AG04449 (cell line): ENCODE results near the gene SYCP2.
"Not testable (repeated sequence)": the region's sequence is repeated elsewhere in the genome, so short reads cannot be mapped to it uniquely, and the experiment has no call there.

Source experiments
- CTCF ChIA-PET: fragments of 350-600 bp; formaldehyde crosslinking; extraction: SDS; loops from one replicate; lab custom pipeline; 2021; ENCODE audit warnings: antibody characterized with exemption; lab: Yijun Ruan, JAX
- POLR2A ChIA-PET: fragments of 400-600, 350-600 bp; formaldehyde crosslinking; extraction: SDS; loops from one replicate; lab custom pipeline; 2020; ENCODE audit warnings: antibody characterized with exemption, inconsistent platforms; lab: Yijun Ruan, JAX
- DNase-seq: peaks from one replicate; pipeline ENCODE4 v3.0.0-alpha.2; 2010; ENCODE audit warnings: low read depth, low spot score
- H3K4me3 ChIP-seq: 2 replicates; pipeline ENCODE4 v1.5.1; 2011; ENCODE audit warnings: low read depth, mild to moderate bottlenecking, control low read depth, low read length
- TF ChIP-seq, protein P1 (sequence below): IDR thresholded peaks from one replicate; pipeline ENCODE4 v1.5.1; 2011; ENCODE audit warnings: mild to moderate bottlenecking, moderate library complexity, low read length, control low read depth, inconsistent platforms; ENCODE audit not compliant: insufficient read depth; ENCODE audit errors: missing control alignments

The SYCP2 gene

DNA sequence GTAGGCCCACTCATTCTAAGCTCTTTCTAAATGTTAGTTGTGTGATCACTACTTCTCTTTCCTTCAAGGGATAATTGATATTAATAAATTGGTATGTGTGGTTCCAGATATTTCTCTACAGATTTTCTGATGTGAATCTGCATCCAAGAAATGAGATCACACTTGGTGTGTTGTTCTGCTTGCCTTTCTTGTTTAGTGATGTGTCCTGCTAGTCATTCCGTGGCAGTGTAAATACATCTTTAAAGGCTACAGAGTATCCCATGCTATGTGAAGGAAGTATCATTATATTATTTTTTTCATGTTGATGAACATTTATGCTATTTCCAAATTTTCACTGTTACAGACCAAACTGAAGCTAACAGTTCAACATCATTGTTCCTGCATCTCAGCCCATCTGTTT lies 38.0 kb upstream of the SYCP2 start:
- no peak for DNase-seq
- POLR2A ChIA-PET, result no interaction called here
- TF ChIP-seq, protein P1, sequence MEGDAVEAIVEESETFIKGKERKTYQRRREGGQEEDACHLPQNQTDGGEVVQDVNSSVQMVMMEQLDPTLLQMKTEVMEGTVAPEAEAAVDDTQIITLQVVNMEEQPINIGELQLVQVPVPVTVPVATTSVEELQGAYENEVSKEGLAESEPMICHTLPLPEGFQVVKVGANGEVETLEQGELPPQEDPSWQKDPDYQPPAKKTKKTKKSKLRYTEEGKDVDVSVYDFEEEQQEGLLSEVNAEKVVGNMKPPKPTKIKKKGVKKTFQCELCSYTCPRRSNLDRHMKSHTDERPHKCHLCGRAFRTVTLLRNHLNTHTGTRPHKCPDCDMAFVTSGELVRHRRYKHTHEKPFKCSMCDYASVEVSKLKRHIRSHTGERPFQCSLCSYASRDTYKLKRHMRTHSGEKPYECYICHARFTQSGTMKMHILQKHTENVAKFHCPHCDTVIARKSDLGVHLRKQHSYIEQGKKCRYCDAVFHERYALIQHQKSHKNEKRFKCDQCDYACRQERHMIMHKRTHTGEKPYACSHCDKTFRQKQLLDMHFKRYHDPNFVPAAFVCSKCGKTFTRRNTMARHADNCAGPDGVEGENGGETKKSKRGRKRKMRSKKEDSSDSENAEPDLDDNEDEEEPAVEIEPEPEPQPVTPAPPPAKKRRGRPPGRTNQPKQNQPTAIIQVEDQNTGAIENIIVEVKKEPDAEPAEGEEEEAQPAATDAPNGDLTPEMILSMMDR, result no peak
- no peak overlapping the region for H3K4me3 ChIP-seq
- CTCF ChIA-PET, result interaction anchor here (1.3 to 1.4 kb wide), 2 partner anchors 16 to 22 kb away, joined by 3 read pairs; no protein-coding TSS in a partner anchor

DNA sequence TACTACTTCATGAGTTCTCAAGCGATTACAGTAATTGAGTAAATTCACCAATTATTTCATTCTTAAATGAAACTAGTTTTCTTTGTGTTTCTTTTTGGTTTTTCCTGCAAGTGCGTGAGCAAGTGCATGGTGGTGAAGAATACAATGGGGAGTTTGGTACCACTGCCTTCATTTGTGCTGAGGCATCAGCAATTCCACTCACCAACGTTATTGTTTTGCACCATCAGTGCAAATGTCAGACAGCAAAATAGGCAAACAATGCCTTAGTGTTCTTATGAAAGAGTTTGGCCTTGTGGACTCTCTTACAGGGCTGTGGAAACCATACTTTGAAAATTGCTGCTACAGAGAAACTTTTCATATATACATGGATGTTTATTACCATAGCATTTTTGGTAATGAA lies 33.0 kb upstream of the SYCP2 start:
- CTCF ChIA-PET, result no interaction called here
- TF ChIP-seq, protein P1, result no peak
- POLR2A ChIA-PET, result no interaction called here
- no peak for DNase-seq
- no peak overlapping the region for H3K4me3 ChIP-seq

DNA sequence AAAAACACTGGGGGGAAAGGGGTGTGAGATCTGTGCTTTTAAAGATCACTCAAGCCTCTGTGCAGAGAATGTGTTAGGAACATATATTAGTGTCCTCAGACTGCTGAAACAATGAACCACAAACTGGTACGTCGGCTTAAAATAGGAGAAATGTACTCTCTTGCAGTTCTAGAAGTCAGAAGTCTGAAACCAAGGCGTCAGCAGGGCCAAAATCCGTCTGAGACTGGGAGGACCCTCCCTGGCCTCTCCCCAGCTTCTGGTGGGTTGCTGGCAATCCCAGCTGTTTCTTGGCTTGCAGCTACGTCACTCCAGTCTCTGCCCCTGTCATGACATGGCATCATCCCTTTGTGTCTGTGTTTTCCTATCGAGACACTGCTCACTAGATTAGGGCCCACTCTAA lies 28.7 kb upstream of the SYCP2 start:
- TF ChIP-seq, protein P1, result no peak
- CTCF ChIA-PET, result no interaction called here
- no peak for DNase-seq
- no peak overlapping the region for H3K4me3 ChIP-seq
- POLR2A ChIA-PET, result no interaction called here

DNA sequence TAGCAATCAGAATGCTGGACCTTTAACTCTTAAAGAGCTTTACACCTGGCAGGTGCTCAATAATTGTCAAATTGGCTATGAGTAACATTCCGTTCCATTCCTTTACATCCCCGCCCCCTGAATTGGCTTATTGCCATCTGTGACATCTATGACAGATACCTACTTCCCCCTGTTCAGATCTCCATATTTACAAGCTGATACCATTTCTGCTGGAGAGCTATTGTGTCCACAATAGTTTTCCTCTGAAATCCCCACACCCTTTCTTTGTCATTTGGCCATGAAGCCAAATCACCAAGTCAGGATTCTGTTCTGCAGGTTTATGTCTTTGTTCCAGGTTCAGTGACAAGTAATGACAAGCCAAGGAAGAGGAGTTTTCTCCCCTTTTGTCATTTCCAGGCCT lies 28.0 kb upstream of the SYCP2 start:
- ChIA-PET CTCF (interaction anchor here (1.0 to 2.2 kb wide), 2 partner anchors 27 to 30 kb away, joined by 3 to 7 read pairs; partner anchors contain the start of gene SYCP2), POLR2A (no interaction called here)
- DNase-seq, result no peak
- no peak overlapping the region for H3K4me3 ChIP-seq
- TF ChIP-seq, protein P1, result no peak

DNA sequence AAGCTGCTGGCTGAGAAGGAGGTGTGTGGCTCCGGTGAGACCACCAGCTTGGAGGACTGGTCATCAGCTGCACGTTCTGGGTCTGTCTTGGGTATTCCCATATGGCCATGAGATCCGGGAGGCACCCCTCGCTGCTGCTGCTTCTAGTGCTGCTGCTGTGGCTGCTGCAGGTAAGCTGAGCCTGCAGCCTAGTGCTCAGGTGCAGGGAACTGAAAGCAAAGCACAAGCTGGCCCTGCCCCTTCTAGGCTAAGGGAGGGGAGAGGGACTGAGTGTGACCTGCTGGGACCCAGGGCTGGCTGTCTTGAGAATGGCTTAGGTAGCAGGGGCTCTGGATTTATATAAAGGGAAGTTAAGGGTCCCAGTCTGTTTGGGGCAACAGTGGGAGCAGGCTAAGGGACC lies 25.2 kb upstream of the SYCP2 start:
- POLR2A ChIA-PET, result no interaction called here

DNA sequence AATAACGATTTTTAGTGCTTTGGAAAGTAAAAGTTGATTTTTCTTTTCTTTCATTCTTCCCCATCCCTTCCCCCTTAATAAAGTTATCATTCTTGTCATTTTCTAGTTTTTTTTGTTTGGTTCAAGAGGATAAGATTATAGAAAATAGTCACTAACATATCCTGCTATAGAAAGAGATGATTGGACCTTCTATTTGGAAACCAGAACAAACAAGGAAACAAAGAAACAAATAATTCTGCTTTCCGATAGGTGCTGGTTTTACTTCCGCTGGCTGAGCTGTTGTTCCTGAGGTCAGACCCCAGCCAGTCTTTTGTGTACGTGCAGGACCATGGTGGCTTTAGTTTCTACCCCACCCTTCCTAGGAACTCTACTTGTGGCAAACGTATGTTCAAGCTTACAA lies 24.7 kb upstream of the SYCP2 start, which contains the start of gene CDH26:
TSS of gene CDH26 (plus strand) at position 301 of the 400 bp plus-strand sequence. CDS start 304 bp downstream, outside the sequence.
- no peak within 1 kb of the TSS for H3K4me3 ChIP-seq
- ChIA-PET POLR2A (no interaction called here), CTCF (interaction anchor here (1.7 kb wide), 1 partner anchor 9 kb away, joined by 6 read pairs; no protein-coding TSS in a partner anchor)
- TF ChIP-seq, protein P1, result no peak
- DNase-seq, result no peak

More for the DNA sequence above, 25.2 kb upstream of the SYCP2 start:
- CTCF ChIA-PET, result interaction anchor here (1.7 kb wide), 1 partner anchor 9 kb away, joined by 6 read pairs; no protein-coding TSS in a partner anchor
- no peak overlapping the region for H3K4me3 ChIP-seq
- TF ChIP-seq, protein P1, result no peak
- no peak for DNase-seq

DNA sequence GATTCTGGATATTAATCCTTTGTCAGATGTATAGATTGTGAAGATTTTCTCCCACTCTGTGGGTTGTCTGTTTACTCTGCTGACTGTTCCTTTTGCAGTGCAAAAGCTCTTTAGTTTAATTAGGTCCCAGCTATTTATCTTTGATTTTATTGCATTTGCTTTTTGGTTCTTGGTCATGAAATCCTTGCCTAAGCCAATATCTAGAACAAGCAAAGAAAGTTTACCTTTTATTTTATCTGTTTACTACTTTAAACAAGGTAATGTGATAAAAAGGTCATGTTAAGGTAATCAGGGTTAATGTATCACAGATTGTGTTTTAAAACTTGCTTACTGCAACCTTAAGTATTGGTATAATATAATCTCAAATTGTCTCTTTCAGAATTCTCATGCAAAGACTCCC lies 24.1 kb upstream of the SYCP2 start:
- CTCF ChIA-PET, result interaction anchor here (1.7 kb wide), 1 partner anchor 8 kb away, joined by 6 read pairs; no protein-coding TSS in a partner anchor
- POLR2A ChIA-PET, H3K4me3 ChIP-seq, DNase-seq: not testable (repeated sequence)
